Measurements from ENCODE around the gene NCAM2. TPM values are rescaled to one million over a fixed set of nuclear protein-coding genes. Genes with fewer than 3 reads are reported as not detected.

Gene NCAM2
- total and polyA plus RNA-seq, 10 donors = 0.09 to 5.7 (median 1.0) TPM

DNA sequence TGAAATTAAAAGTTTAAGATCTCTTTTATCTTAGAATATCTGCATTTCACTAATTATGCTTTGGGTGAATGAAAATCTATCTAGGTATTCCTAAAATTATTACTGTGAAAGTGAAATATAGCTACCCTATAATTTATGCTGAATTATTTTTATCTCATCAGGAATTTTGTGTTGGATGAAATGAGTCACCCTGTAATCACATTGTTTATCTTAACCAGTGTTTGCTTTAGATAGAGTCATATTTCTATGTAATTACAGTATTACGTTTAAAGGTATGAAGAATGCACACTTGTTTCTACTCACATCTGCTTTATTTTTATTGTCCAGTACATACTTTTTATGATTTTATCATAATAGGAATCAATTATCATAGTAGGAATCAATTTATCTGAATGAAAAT is 249.2 kb downstream of the NCAM2 start:
- H3K36me3 ChIP-seq = no peaks in the 10 kb centered on the region

DNA sequence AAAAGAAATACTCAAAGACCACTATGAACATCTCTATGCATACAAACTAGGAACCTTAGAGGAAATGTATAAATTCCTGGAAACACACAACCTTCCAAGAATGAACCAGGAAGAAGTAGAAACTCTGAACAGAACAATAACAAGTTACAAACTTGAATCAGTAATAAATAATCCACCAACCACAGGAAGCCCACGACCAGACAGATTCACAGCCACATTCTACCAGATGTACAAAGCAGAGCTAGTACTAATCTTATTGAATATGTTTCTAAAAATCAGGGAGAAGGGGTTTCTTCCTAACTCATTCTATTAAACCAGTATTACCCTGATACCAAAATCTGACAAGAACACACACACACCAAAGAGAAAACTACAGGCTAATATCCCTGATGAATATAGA is 263.8 kb downstream of the NCAM2 start:
- Histone ChIP-seq H3K9me3 (peaks cover 0 to 9% (median 0%) of the 10 kb centered on the region in 8 donors), H3K36me3 (no peaks in the 10 kb centered on the region), H3K4me1 (no peaks in the 10 kb centered on the region), H3K4me3 (no peak overlapping the region), H3K27ac (no peak overlapping the region), H3K27me3 (replicated peaks in 1 of 7) (no peaks in the 10 kb centered on the region)
- intact Hi-C loops (cut with DNase I; ENCODE audit: low total_unique reads) = no loop called here
- TF ChIP-seq POLR2AphosphoS5 (IDR thresholded peaks at IDR 0.05) (no peak), POLR2A (IDR thresholded peaks at IDR 0.05) (no peak)
- TF ChIP-seq, protein P1, sequence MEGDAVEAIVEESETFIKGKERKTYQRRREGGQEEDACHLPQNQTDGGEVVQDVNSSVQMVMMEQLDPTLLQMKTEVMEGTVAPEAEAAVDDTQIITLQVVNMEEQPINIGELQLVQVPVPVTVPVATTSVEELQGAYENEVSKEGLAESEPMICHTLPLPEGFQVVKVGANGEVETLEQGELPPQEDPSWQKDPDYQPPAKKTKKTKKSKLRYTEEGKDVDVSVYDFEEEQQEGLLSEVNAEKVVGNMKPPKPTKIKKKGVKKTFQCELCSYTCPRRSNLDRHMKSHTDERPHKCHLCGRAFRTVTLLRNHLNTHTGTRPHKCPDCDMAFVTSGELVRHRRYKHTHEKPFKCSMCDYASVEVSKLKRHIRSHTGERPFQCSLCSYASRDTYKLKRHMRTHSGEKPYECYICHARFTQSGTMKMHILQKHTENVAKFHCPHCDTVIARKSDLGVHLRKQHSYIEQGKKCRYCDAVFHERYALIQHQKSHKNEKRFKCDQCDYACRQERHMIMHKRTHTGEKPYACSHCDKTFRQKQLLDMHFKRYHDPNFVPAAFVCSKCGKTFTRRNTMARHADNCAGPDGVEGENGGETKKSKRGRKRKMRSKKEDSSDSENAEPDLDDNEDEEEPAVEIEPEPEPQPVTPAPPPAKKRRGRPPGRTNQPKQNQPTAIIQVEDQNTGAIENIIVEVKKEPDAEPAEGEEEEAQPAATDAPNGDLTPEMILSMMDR (IDR thresholded peaks at IDR 0.05 in 8 of 11, conservative IDR thresholded peaks at IDR 0.05 in 3 of 11) = no peak
- 6 to 20% (median 12%) methylated on average over 1 of the region's 1 CpG for whole genome bisulfite sequencing, 5 donors
- DNase-seq = no peak

More for the DNA sequence above, 249.2 kb downstream of the NCAM2 start:
- TF ChIP-seq POLR2A (IDR thresholded peaks at IDR 0.05) (no peak), POLR2AphosphoS5 (IDR thresholded peaks at IDR 0.05) (no peak)
- TF ChIP-seq, protein P1 (IDR thresholded peaks at IDR 0.05 in 8 of 11, conservative IDR thresholded peaks at IDR 0.05 in 3 of 11) = no peak
- Histone ChIP-seq H3K9me3 (no peaks in the 10 kb centered on the region), H3K4me1 (no peaks in the 10 kb centered on the region), H3K4me3 (no peak overlapping the region), H3K27ac (no peak overlapping the region), H3K27me3 (replicated peaks in 1 of 7) (no peaks in the 10 kb centered on the region)
- no peak for DNase-seq
- intact Hi-C loops (cut with DNase I; ENCODE audit: low total_unique reads) = no loop called here
- 80 to 92% (median 84%) methylated on average over 1 of the region's 1 CpG for WGBS, 5 donors

DNA sequence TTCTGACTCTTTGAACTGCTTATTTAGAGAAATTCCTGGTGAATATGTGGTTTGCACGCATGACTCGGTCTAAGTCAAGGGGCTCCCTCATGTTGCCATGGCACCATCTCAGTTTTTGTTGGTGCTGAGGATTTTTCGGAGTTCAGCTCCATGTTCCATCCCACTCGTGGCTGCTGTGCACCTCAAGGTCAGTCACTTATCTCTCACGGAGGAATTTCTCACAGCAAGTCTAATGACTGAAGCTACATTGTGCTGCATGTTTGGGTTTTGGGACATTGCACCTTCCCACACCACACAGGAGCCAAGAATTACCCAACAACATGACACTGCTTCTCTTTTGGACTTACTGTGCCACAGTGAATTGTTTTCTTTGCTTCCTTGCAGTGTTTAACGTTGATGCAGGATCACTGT is 269.9 kb downstream of the NCAM2 start:
- TF ChIP-seq, protein P1 (IDR thresholded peaks at IDR 0.05 in 8 of 11, conservative IDR thresholded peaks at IDR 0.05 in 3 of 11) = no peak
- Histone ChIP-seq H3K36me3 (no peaks in the 10 kb centered on the region), H3K4me1 (no peaks in the 10 kb centered on the region), H3K9me3 (peaks cover 0 to 3% (median 0%) of the 10 kb centered on the region in 8 donors), H3K4me3 (no peak overlapping the region), H3K27ac (no peak overlapping the region), H3K27me3 (replicated peaks in 1 of 7) (no peaks in the 10 kb centered on the region)
- DNase-seq = no peak
- intact Hi-C loops (cut with DNase I; ENCODE audit: low total_unique reads) = no loop called here
- 78 to 84% (median 80%) methylated on average over 6 of the region's 6 CpGs for WGBS, 5 donors

DNA sequence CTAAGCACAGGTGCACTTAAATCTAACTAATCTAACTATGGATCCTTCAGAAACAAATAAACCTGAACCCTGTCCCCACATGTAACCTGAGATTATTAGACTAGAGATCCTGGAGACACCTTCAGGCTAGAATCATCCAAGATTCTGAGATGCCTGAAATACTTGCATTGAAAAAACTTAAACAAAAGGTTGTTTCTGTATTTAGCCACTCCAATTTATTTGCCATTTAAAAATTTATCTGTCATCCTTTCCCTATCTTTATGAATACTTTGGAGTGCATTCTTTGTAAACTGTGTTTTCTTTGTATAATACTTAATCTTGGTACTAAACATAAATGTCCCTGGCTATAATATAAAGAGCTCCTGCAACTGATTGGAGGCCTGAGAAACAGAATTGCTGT is 270.7 kb downstream of the NCAM2 start:
- TF ChIP-seq POLR2A (IDR thresholded peaks at IDR 0.05) (no peak), POLR2AphosphoS5 (IDR thresholded peaks at IDR 0.05) (no peak)
- TF ChIP-seq, protein P1 (IDR thresholded peaks at IDR 0.05 in 8 of 11, conservative IDR thresholded peaks at IDR 0.05 in 3 of 11) = no peak
- H3K4me3 ChIP-seq = no peak overlapping the region
- intact Hi-C loops (cut with DNase I; ENCODE audit: low total_unique reads) = no loop called here

More for the DNA sequence above, 270.7 kb downstream of the NCAM2 start:
- DNase-seq = no peak
- H3K4me1 ChIP-seq = no peaks in the 10 kb centered on the region
- H3K36me3 ChIP-seq = no peaks in the 10 kb centered on the region
- H3K9me3 ChIP-seq = peaks cover 0 to 3% (median 0%) of the 10 kb centered on the region in 8 donors
- no peak overlapping the region for H3K27ac ChIP-seq
- no peaks in the 10 kb centered on the region for H3K27me3 ChIP-seq (replicated peaks in 1 of 7)
